ENCODE data around the gene ACER3.
"Not testable (repeated sequence)": the region's sequence is repeated elsewhere in the genome, so short reads cannot be mapped to it uniquely, and the experiment has no call there.

The ACER3 gene

GRCh38 chr11:76860539-76861475, at the start of gene ACER3:
Gene ACER3, plus strand, starts transcription at chr11:76860918. Its CDS starts 59 bp downstream, at chr11:76860977.
- peak; percentile 95 for DNase-seq

GRCh38 chr11:76811259-76811658, 49.5 kb upstream of the ACER3 start:
- DNase-seq: no peak

GRCh38 chr11:76814414-76814813, 46.3 kb upstream of the ACER3 start:
- DNase-seq: no peak

GRCh38 chr11:76815678-76816077, 45.0 kb upstream of the ACER3 start:
- DNase-seq: not testable (repeated sequence)

GRCh38 chr11:76820184-76820566, 40.5 kb upstream of the ACER3 start:
- DNase-seq: no peak

DNA sequence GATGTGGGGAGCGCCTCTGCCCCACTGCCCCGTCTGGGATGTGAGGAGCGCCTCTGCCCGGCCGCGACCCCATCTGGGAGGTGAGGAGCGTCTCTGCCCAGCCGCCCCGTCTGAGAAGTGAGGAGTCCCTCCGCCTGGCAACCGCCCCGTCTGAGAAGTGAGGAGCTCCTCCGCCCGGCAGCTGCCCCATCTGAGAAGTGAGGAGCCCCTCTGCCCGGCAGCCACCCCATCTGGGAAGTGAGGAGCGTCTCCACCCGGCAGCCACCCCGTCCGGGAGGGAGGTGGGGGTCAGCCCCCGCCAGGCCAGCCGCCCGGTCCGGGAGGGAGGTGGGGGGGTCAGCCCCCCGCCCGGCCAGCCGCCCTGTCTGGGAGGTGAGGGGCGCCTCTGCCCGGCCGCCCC, 39.3 kb upstream of the ACER3 start:
- not testable (repeated sequence) for DNase-seq

GRCh38 chr11:76822406-76822805, 38.3 kb upstream of the ACER3 start:
- DNase-seq: no peak

- DNase-seq: no peak
Measured at GRCh38 chr11:76823481-76824028, 37.2 kb upstream of the ACER3 start.

DNA sequence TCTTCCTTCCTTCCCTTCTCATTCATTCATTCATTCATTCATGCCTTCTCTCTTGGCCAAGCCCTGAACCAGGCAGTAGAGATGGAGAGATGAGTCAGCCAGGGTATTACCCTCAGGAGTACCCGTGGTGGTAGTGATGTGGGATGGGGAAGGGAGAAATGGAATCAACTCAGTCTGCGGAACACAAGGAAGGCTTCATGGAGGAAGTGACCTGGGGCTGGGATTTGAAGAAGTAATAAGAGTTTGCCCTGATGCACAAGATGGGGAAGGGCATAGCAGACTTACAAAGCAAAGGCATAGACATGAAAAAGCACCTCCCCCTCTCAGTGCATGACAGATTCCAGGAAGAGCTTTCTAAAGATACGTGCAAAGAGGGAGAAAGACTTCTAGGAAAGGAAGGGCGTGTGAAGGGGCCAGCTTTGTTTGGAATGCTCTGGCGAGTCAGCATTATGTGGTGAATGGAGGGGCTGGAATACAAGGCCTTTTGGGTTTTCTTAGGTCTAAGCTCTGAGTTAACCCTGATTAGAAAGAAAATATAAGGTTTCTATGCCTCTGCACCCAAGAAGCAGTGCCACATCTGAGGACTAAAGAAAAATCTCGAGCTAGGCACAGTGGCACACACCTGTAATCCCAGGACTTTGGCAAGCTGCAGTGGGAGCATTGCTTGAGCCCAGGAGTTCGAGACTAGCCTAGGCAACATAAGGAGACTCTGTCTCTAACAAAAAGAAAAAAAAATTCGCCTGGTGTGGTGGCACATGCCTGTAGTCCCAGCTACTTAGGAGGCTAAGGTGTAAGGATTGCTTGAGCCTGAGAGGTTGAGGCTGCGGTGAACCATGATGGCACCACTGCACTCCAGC, 36.4 kb upstream of the ACER3 start:
- no peak for DNase-seq

- no peak for DNase-seq
Measured at GRCh38 chr11:76824980-76825725, 35.6 kb upstream of the ACER3 start.

GRCh38 chr11:76825726-76826396, 34.9 kb upstream of the ACER3 start:
- DNase-seq: no peak

- DNase-seq: not testable (repeated sequence)
Measured at GRCh38 chr11:76826508-76826907, 34.2 kb upstream of the ACER3 start.

DNA sequence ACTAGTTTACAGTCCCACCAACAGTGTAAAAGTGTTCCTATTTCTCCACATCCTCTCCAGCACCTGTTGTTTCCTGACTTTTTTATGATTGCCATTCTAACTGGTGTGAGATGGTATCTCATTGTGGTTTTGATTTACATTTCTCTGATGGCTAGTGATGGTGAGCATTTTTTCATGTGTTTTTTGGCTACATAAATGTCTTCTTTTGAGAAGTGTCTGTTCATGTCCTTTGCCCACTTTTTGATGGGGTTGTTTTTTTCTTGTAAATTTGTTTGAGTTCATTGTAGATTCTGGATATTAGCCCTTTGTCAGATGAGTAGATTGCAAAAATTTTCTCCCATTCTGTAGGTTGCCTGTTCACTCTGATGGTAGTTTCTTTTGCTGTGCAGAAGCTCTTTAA, 33.7 kb upstream of the ACER3 start:
- DNase-seq: not testable (repeated sequence)

- no peak for DNase-seq
Measured at GRCh38 chr11:76830639-76831327, 29.9 kb upstream of the ACER3 start.

DNA sequence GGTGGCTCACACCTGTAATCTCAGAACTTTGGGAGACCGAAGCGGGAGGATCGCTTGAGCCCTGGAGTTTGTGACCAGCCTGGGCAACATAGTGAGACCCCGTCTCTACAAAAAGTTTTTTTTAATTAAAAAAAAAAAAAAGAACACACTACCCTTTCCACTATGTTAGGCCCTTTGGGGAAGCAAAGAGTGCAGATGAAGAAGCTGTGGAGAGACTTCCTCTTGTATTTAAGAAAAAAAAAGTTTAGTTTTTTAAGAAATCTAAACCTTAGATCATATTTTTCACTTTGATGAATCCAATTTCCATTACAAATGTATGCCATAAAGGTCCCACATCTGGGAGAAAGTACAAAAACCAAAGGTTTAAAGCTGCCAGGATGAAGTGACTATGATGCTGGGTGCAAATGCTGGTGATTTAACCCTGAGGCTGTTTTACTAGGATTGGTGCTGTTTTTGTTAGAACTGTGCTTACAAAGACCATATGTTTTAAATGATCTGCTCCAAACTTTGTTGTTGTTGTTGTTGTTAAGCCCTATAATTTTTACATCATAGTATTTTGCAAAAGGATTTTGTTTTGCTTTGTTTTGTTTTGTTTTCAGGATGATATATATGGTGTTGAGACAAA, 28.9 kb upstream of the ACER3 start:
- no peak for DNase-seq

GRCh38 chr11:76832361-76832760, 28.4 kb upstream of the ACER3 start:
- no peak for DNase-seq

DNA sequence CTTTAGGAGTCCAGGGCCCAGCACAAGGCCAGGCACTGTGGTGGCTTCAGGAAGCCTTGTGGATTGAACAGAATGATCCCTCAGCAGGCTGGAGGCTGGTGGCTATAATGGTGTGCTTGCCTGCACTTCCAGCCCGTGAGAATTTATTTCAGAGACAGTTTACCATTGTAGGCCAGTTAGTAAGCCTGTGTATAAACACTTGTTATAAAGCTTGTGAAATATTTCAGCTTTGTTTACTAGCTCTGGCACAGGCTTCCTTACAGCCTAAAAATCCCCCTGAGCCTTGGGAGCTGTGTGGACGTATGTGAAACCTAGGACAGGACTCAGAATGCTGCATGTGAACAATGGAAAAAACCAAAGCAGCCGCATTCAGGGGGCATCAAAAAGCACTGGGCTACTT, 26.6 kb upstream of the ACER3 start:
- no peak for DNase-seq

- no peak for DNase-seq
Measured at GRCh38 chr11:76835036-76835435, 25.7 kb upstream of the ACER3 start.

DNA sequence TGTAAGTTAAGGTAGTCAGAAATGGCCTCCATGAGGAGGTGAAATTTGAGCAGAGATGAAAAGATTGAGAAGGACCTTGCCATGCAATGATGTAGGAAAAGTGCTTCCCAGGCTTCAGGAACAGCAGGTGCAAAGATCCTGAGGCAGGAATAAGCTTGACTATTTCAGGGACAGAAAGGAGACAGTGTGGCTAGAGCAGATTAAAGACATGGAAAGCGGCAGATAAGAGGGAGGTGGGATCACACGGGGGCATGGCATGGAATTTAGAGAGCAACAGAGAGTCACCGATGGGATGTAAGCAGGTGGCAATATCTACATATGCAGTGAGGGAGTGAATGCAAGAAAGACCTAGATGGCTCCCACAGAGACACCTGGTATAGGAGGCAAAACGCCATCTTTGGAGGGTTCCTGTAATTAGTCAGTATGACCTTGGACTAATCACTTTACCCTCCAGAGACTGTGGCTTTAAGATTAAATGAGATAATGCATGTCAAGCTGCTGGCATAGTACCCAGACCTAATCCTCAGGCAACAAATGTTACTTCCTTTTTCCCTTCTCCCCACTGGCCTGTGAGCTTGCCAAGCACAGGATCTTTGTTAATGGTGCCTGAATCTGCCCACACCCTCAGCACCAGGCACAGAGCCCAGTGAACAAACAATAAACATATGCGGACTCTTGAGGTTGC, 24.6 kb upstream of the ACER3 start:
- DNase-seq: no peak

DNA sequence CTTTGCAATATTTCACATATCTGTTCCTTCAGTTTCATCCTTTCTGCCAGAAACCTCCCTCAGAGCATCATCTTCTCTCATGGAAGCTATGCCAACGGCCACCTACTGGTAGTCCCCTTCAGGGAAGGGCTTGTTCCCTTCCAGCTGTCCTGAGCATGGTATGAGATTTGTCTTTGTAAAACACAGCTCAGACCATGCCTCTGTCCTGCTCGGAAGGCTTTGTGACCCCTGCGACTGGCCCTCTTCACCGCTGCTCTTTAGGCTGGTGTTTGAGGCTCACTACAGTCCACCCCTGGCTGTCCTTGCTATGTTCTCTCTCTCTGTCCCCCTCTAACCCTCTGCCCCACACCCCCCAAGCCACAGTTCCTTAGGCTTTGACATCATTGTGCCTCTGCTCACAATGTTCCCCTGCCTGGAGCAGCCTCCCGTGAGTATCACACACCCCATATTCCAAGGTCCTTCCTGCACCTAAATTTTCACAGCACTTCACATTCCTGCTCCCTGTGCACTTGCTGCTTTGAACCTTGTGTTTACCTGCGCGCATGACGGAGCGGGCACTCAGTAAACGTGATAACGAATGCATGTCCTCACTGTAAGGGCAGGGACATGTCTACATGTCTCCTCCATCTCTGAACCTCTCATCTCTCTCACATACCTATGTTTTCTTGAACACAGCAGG, 24.0 kb upstream of the ACER3 start:
- DNase-seq: no peak
